ENCODE results near the gene GIT2.

The GIT2 gene

DNA sequence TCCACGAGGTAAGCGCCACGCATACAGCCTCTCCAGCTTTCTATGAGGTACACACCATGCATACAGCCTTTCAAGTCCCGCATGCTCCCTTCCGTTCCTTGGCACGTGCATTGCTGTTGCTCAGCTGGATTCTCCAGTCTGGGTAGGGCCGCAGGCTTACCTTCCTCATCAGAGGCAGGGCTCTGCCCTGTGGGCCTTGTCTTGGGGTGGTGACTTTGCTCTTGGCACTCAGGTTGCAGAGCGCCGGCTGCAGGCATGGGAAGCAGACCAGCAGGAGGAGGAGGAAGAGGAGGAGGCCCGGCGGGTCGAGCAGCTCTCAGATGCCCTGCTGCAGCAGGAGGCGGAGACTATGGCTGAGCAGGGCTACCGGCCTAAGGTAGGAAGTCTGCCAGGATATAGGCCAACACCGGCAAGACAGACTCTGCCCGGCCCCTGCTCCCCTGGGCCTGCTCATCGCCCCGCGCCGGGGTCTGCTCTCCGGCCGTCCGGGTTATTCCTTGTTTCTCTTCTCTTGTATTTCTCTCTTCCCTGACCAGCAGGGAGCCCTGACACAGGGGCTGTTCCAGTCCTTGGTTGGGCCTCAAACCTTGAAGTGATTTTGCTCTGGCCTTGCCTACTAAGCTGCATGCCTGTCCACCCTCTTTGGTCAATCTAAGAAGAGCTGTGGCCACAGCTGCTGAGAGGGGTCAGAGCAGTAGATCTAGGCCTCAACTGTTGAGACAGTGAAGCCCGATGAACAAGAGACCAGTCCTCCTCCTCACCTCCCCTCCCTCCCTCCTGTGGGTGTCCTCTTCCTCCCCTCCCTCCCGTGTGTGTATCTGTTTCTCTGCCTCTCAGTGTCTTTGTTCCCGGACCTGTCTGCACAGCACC lies 80.8 kb downstream of the GIT2 start:
- no peaks in the 10 kb centered on the region for H3K9me3 ChIP-seq (replicated peaks; ENCODE audit: insufficient read depth, low read length)
- H3K4me1 ChIP-seq (ENCODE audit: low read length), result no peaks in the 10 kb centered on the region
- no peaks in the 10 kb centered on the region for H3K9me2 ChIP-seq (replicated peaks; ENCODE audit: insufficient read depth, low read length)
- no peak overlapping the region for H3K4me3 ChIP-seq (ENCODE audit: low read length)
- no peak overlapping the region for H3K27ac ChIP-seq (ENCODE audit: low read length)
- no peak overlapping the region for H2AFZ ChIP-seq (ENCODE audit: low read length)
- no peaks in the 10 kb centered on the region for H3K79me2 ChIP-seq (ENCODE audit: low read length)
- no peak overlapping the region for H3K4me2 ChIP-seq (ENCODE audit: low read depth, low read length)
- H3K27me3 ChIP-seq (replicated peaks; ENCODE audit: insufficient read depth, low read length), result no peaks in the 10 kb centered on the region
- H4K20me1 ChIP-seq (ENCODE audit: insufficient read depth, low read length), result no peaks in the 10 kb centered on the region
- DNase-seq, result no peak
- no peaks in the 10 kb centered on the region for H3K36me3 ChIP-seq (replicated peaks; ENCODE audit: insufficient read depth, low read length)
- TF ChIP-seq, protein P1, sequence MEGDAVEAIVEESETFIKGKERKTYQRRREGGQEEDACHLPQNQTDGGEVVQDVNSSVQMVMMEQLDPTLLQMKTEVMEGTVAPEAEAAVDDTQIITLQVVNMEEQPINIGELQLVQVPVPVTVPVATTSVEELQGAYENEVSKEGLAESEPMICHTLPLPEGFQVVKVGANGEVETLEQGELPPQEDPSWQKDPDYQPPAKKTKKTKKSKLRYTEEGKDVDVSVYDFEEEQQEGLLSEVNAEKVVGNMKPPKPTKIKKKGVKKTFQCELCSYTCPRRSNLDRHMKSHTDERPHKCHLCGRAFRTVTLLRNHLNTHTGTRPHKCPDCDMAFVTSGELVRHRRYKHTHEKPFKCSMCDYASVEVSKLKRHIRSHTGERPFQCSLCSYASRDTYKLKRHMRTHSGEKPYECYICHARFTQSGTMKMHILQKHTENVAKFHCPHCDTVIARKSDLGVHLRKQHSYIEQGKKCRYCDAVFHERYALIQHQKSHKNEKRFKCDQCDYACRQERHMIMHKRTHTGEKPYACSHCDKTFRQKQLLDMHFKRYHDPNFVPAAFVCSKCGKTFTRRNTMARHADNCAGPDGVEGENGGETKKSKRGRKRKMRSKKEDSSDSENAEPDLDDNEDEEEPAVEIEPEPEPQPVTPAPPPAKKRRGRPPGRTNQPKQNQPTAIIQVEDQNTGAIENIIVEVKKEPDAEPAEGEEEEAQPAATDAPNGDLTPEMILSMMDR (IDR thresholded peaks at IDR 0.05; ENCODE audit: low read length), result no peak
- TF ChIP-seq EZH2 (optimal IDR thresholded peaks at IDR 0.05; ENCODE audit: low read depth, low read length) (no peak), EZH2phosphoT487 (IDR thresholded peaks at IDR 0.05; ENCODE audit: low read length) (no peak)
- H3F3A ChIP-seq (ENCODE audit: insufficient read depth, low read length), result no peaks in the 10 kb centered on the region
- H3K9ac ChIP-seq (ENCODE audit: low read length), result no peak overlapping the region

DNA sequence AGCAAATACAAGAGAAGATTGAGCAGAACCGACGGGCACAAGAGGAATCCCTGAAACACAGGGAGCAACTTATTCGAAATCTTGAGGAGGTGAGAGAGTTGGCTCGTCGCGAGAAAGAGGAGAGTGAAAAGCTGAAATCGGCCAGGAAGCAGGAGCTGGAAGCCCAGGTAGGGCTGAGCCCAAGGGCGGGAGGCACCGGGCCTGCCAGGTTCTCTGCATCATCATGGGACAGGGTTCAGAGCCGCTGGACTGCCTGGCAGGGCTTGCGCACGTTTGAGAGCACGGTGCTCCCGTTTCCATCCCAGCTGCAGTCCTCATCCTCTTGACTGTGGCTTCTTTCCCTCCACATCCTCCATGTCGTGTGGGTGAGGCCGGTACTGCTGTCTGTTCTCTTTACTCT lies 81.7 kb downstream of the GIT2 start:
- no peak for DNase-seq
- Histone ChIP-seq H3K36me3 (replicated peaks; ENCODE audit: insufficient read depth, low read length) (no peaks in the 10 kb centered on the region), H3K9me3 (replicated peaks; ENCODE audit: insufficient read depth, low read length) (no peaks in the 10 kb centered on the region), H3K4me1 (ENCODE audit: low read length) (no peaks in the 10 kb centered on the region), H3K27me3 (replicated peaks; ENCODE audit: insufficient read depth, low read length) (no peaks in the 10 kb centered on the region), H3K9ac (ENCODE audit: low read length) (no peak overlapping the region), H3K4me3 (ENCODE audit: low read length) (no peak overlapping the region), H3K4me2 (ENCODE audit: low read depth, low read length) (no peak overlapping the region), H3F3A (ENCODE audit: insufficient read depth, low read length) (no peaks in the 10 kb centered on the region), H2AFZ (ENCODE audit: low read length) (no peak overlapping the region), H3K79me2 (ENCODE audit: low read length) (no peaks in the 10 kb centered on the region), H3K9me2 (replicated peaks; ENCODE audit: insufficient read depth, low read length) (no peaks in the 10 kb centered on the region), H3K27ac (ENCODE audit: low read length) (no peak overlapping the region), H4K20me1 (ENCODE audit: insufficient read depth, low read length) (no peaks in the 10 kb centered on the region)
- TF ChIP-seq EZH2 (optimal IDR thresholded peaks at IDR 0.05; ENCODE audit: low read depth, low read length), result no peak

DNA sequence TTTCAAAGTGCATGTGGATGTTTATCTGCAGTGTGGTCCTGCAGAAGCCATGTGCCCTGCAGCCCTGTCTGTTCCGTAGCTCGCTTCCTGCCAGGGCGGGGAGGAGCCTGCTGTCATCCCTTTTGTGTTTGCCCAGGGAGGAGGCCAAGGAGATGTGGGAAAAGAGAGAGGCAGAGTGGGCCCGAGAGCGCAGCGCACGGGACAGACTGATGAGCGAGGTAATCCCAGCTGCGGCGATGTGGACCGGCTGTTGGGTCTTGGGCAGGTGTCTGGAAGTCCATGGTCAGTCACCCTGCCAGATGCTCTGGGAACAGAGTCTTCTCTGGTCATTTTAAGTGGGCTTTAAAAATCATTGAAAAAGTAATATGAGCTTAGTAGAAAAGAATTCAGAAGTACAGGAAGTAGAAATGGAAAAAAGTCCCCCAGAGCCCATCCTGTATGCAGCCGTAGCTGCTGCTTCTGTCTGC lies 83.3 kb downstream of the GIT2 start:
- Histone ChIP-seq H3K36me3 (replicated peaks; ENCODE audit: insufficient read depth, low read length) (no peaks in the 10 kb centered on the region), H3K4me3 (ENCODE audit: low read length) (no peak overlapping the region), H2AFZ (ENCODE audit: low read length) (no peak overlapping the region), H3F3A (ENCODE audit: insufficient read depth, low read length) (no peaks in the 10 kb centered on the region), H3K27ac (ENCODE audit: low read length) (no peak overlapping the region), H3K9me2 (replicated peaks; ENCODE audit: insufficient read depth, low read length) (no peaks in the 10 kb centered on the region), H3K79me2 (ENCODE audit: low read length) (no peaks in the 10 kb centered on the region), H3K27me3 (replicated peaks; ENCODE audit: insufficient read depth, low read length) (no peaks in the 10 kb centered on the region), H3K4me1 (ENCODE audit: low read length) (no peaks in the 10 kb centered on the region), H3K9me3 (replicated peaks; ENCODE audit: insufficient read depth, low read length) (no peaks in the 10 kb centered on the region), H3K9ac (ENCODE audit: low read length) (no peak overlapping the region), H3K4me2 (ENCODE audit: low read depth, low read length) (no peak overlapping the region), H4K20me1 (ENCODE audit: insufficient read depth, low read length) (no peaks in the 10 kb centered on the region)
- DNase-seq, result no peak
- TF ChIP-seq EZH2 (optimal IDR thresholded peaks at IDR 0.05; ENCODE audit: low read depth, low read length) (no peak), EZH2phosphoT487 (IDR thresholded peaks at IDR 0.05; ENCODE audit: low read length) (no peak)
- TF ChIP-seq, protein P1 (IDR thresholded peaks at IDR 0.05; ENCODE audit: low read length), result no peak

DNA sequence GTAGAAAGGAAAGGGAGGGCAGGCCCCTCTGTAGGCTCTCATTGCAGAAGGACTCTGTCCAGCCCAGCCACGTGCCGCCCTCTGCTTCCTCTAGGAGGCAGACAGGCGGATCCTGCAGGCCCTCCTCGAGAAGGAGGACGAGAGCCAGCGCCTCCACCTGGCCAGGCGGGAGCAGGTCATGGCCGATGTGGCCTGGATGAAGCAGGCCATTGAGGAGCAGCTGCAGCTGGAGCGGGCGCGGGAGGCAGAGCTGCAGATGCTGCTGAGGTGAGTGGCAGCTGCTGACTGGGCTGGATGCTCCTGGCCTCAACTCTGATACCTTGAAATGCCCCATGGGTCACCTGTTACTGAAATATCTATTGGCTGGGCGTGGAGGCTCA lies 85.2 kb downstream of the GIT2 start:
- Histone ChIP-seq H2AFZ (ENCODE audit: low read length) (no peak overlapping the region), H3K9me3 (replicated peaks; ENCODE audit: insufficient read depth, low read length) (no peaks in the 10 kb centered on the region), H3F3A (ENCODE audit: insufficient read depth, low read length) (no peaks in the 10 kb centered on the region), H3K4me1 (ENCODE audit: low read length) (no peaks in the 10 kb centered on the region), H3K79me2 (ENCODE audit: low read length) (no peaks in the 10 kb centered on the region), H3K27ac (ENCODE audit: low read length) (no peak overlapping the region), H3K36me3 (replicated peaks; ENCODE audit: insufficient read depth, low read length) (no peaks in the 10 kb centered on the region), H3K27me3 (replicated peaks; ENCODE audit: insufficient read depth, low read length) (no peaks in the 10 kb centered on the region), H3K9me2 (replicated peaks; ENCODE audit: insufficient read depth, low read length) (no peaks in the 10 kb centered on the region), H3K9ac (ENCODE audit: low read length) (no peak overlapping the region), H3K4me2 (ENCODE audit: low read depth, low read length) (no peak overlapping the region), H3K4me3 (ENCODE audit: low read length) (no peak overlapping the region), H4K20me1 (ENCODE audit: insufficient read depth, low read length) (no peaks in the 10 kb centered on the region)
- no peak for DNase-seq
- no peak for TF ChIP-seq EZH2phosphoT487 (IDR thresholded peaks at IDR 0.05; ENCODE audit: low read length)
- TF ChIP-seq, protein P1 (IDR thresholded peaks at IDR 0.05; ENCODE audit: low read length), result peak; percentile 13; the same call in 1 of the 2 replicates
- no peak for TF ChIP-seq EZH2 (optimal IDR thresholded peaks at IDR 0.05; ENCODE audit: low read depth, low read length)

Data from MM.1S (cell line).